ENCODE data around the gene SERPINF2. TPM values are rescaled to one million over a fixed set of nuclear protein-coding genes. Genes with fewer than 3 reads are reported as not detected.

Gene SERPINF2
- total RNA-seq, 1 donor from 2014 or later: 0.33 TPM

- H3K9me3 ChIP-seq (replicated peaks): no peaks in the 10 kb centered on the region
- H3K27me3 ChIP-seq (ENCODE audit: low read depth): no peaks in the 10 kb centered on the region
- no peak for TF ChIP-seq CTCF (IDR thresholded peaks at IDR 0.05; ENCODE audit: borderline replicate concordance)
- intact Hi-C loops (cut with micrococcal nuclease): loop anchor here (10.0 kb wide), 1 partner anchor 136 kb away; no protein-coding TSS in a partner anchor
- H3K4me3 ChIP-seq: no peak overlapping the region
- no peak for DNase-seq
- peak overlapping the region; percentile 72 for H3K27ac ChIP-seq (replicated peaks)
- peaks cover 42% of the 10 kb centered on the region for H3K4me1 ChIP-seq
- H3K36me3 ChIP-seq: peaks cover 15% of the 10 kb centered on the region
These were observed 58.0 kb downstream of the SERPINF2 start for GRCh38 chr17:1800712-1801111.

GRCh38 chr17:1802429-1802828, 59.8 kb downstream of the SERPINF2 start:
- Histone ChIP-seq H3K9me3 (replicated peaks) (no peaks in the 10 kb centered on the region), H3K27me3 (ENCODE audit: low read depth) (no peaks in the 10 kb centered on the region), H3K4me1 (peaks cover 26% of the 10 kb centered on the region), H3K4me3 (no peak overlapping the region), H3K36me3 (peaks cover 15% of the 10 kb centered on the region), H3K27ac (replicated peaks) (no peak overlapping the region)
- intact Hi-C loops (cut with micrococcal nuclease): loop anchor here (10.0 kb wide), 1 partner anchor 138 kb away; no protein-coding TSS in a partner anchor
- TF ChIP-seq CTCF (IDR thresholded peaks at IDR 0.05; ENCODE audit: borderline replicate concordance): no peak
- DNase-seq: no peak

GRCh38 chr17:1803280-1803679, 60.6 kb downstream of the SERPINF2 start:
- Histone ChIP-seq H3K27me3 (ENCODE audit: low read depth) (no peaks in the 10 kb centered on the region), H3K36me3 (peaks cover 15% of the 10 kb centered on the region), H3K4me3 (no peak overlapping the region), H3K27ac (replicated peaks) (no peak overlapping the region), H3K9me3 (replicated peaks) (no peaks in the 10 kb centered on the region), H3K4me1 (peaks cover 18% of the 10 kb centered on the region)
- no peak for TF ChIP-seq CTCF (IDR thresholded peaks at IDR 0.05; ENCODE audit: borderline replicate concordance)
- DNase-seq: no peak
- intact Hi-C loops (cut with micrococcal nuclease): loop anchor here (10.0 kb wide), 1 partner anchor 138 kb away; no protein-coding TSS in a partner anchor

Other genes with a start within 250 kb of the SERPINF2 start
- gene INPP5K, start 226.3 kb upstream of the SERPINF2 start, total RNA-seq: 35.2 TPM
- gene PITPNA, start 180.1 kb upstream of the SERPINF2 start, total RNA-seq: 49.1 TPM
- 4.0 TPM for gene SLC43A2, start 114.0 kb upstream of the SERPINF2 start, total RNA-seq
- 12.2 TPM for gene SCARF1, start 97.1 kb upstream of the SERPINF2 start, total RNA-seq
- gene RILP, start 93.0 kb upstream of the SERPINF2 start, total RNA-seq: 81.7 TPM
- 136 TPM for gene PRPF8, start 58.0 kb upstream of the SERPINF2 start, total RNA-seq
- gene TLCD2, start 32.5 kb upstream of the SERPINF2 start, total RNA-seq: 1.8 TPM
- 9.3 TPM for gene WDR81, start 18.2 kb upstream of the SERPINF2 start, total RNA-seq
- gene SERPINF1, start 19.2 kb downstream of the SERPINF2 start, total RNA-seq: 122 TPM
- gene SMYD4, start 87.0 kb downstream of the SERPINF2 start, total RNA-seq: 13.7 TPM
- 72.0 TPM for gene RPA1, start 87.1 kb downstream of the SERPINF2 start, total RNA-seq